Retinal pigment epithelial cell (primary cell): Measurements from ENCODE around the gene WDR7.

Experiments used
- DNase-seq: peaks from one replicate; pipeline ENCODE4 v3.0.0-alpha.2; 2010; ENCODE audit warnings: low read depth
- H3K4me3 ChIP-seq: 2 replicates; pipeline ENCODE4 v1.5.1; 2011; ENCODE audit warnings: mild to moderate bottlenecking, low read length, control low read depth, moderate library complexity
- CTCF ChIP-seq: conservative IDR thresholded peaks from 2 replicates; pipeline ENCODE4 v1.5.1; 2011; ENCODE audit warnings: low read depth, low read length, control low read depth, inconsistent platforms

WDR7 gene

GRCh38 chr18:57063601-57064103, 412.5 kb downstream of the WDR7 start:
- no peak for DNase-seq
- no peak for TF ChIP-seq CTCF
- H3K4me3 ChIP-seq: no peak overlapping the region

GRCh38 chr18:57073501-57074187, 422.5 kb downstream of the WDR7 start:
- no peak for DNase-seq
- H3K4me3 ChIP-seq: no peak overlapping the region
- TF ChIP-seq CTCF: no peak

GRCh38 chr18:57075716-57076400, 424.7 kb downstream of the WDR7 start:
- no peak for TF ChIP-seq CTCF
- DNase-seq: no peak
- H3K4me3 ChIP-seq: no peak overlapping the region

GRCh38 chr18:57077005-57077765, 426.0 kb downstream of the WDR7 start:
- DNase-seq: no peak
- TF ChIP-seq CTCF: no peak
- no peak overlapping the region for H3K4me3 ChIP-seq

- DNase-seq: no peak
- no peak overlapping the region for H3K4me3 ChIP-seq
- TF ChIP-seq CTCF: no peak
These were observed 426.8 kb downstream of the WDR7 start for GRCh38 chr18:57077786-57078552.

GRCh38 chr18:57078614-57079013, 427.5 kb downstream of the WDR7 start:
- no peak for TF ChIP-seq CTCF
- H3K4me3 ChIP-seq: no peak overlapping the region
- DNase-seq: no peak
